GM13977 (cell line): ENCODE measurements around the gene CDON.

ENCODE experiments used
- DNase-seq: peaks from one replicate; pipeline ENCODE4 v3.0.0; 2012; ENCODE audit warnings: low spot score
- in situ Hi-C: fragments of 300-500 bp; cut with MboI; formaldehyde crosslinking; loops from one replicate; pipeline ENCODE4 v1.12.0; 2022; ENCODE audit warnings: low sequenced_read_pairs, low pct_unique_long_range_greater_than_20kb, mixed read lengths, inconsistent platforms; ENCODE audit not compliant: unreplicated experiment
- TF ChIP-seq, protein P1 (sequence below): IDR thresholded peaks from 2 replicates; pipeline ENCODE4 v1.5.1; 2012; ENCODE audit warnings: mild to moderate bottlenecking, control low read depth; ENCODE audit not compliant: insufficient read depth; ENCODE audit errors: extremely low read depth, missing control alignments

CDON gene

DNA sequence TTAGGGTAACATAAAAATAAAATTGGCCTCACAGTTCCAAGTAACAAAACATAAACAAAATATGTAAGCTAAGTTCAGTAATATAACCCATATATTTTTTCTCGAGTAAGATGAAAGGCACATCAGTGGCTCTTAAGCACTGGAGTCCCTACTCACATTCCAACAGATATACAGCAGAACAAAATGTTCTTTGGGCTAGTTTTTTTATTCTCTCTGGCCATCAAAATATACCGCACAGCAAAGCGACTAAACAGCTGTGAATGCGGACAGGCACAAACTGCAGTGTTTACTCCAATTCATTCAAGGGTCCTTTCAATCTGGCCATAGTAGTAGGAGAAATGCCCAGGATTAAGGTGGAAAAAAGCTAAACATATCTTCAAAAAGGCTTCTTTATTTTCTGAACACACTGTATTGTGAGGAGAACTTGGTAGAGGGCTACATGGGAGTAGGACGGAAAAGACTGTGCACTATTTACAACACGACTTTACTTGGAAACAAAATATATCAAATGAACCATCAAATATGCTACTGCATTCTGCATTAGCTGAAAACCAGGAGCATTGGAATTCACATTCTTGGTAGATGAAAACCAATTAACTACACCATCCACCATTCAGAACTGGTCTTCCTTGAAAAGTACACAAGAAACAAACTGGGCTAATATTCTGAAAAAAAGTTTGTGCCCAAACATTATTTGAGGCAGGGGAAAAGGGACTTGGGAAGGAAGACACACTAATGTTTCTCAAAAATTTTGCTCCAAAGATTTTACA lies 4.4 kb downstream of the CDON start:
- no peak for DNase-seq
- TF ChIP-seq, protein P1, sequence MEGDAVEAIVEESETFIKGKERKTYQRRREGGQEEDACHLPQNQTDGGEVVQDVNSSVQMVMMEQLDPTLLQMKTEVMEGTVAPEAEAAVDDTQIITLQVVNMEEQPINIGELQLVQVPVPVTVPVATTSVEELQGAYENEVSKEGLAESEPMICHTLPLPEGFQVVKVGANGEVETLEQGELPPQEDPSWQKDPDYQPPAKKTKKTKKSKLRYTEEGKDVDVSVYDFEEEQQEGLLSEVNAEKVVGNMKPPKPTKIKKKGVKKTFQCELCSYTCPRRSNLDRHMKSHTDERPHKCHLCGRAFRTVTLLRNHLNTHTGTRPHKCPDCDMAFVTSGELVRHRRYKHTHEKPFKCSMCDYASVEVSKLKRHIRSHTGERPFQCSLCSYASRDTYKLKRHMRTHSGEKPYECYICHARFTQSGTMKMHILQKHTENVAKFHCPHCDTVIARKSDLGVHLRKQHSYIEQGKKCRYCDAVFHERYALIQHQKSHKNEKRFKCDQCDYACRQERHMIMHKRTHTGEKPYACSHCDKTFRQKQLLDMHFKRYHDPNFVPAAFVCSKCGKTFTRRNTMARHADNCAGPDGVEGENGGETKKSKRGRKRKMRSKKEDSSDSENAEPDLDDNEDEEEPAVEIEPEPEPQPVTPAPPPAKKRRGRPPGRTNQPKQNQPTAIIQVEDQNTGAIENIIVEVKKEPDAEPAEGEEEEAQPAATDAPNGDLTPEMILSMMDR: no peak
- in situ Hi-C loops: no loop called here

DNA sequence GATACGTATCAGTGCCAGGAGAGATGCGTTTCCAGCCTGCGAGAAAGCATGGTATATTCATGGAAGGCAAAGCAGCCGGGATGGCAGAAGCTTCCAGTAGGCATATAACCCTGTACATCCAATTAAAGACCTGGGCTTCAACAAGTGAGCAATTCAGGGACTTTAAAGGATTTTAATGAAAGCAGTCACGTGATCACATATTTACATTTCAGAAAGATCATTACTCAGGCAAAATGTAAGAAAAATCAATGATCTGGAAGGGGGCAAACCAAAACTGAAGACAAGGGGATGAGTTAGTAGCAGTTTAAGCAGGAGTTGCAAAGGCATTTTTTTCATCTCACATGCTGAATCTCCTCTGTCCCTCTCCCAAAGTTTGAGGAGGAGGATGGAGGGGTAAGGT lies 7.8 kb downstream of the CDON start:
- in situ Hi-C loops: no loop called here
- DNase-seq: no peak
- TF ChIP-seq, protein P1: no peak

- no peak for DNase-seq
- TF ChIP-seq, protein P1: no peak
- in situ Hi-C loops: no loop called here
These were observed 8.3 kb downstream of the CDON start for GRCh38 chr11:126054408-126054807.

- in situ Hi-C loops: no loop called here
- no peak for DNase-seq
- TF ChIP-seq, protein P1: no peak
These were observed 9.0 kb downstream of the CDON start for GRCh38 chr11:126053415-126054286.

DNA sequence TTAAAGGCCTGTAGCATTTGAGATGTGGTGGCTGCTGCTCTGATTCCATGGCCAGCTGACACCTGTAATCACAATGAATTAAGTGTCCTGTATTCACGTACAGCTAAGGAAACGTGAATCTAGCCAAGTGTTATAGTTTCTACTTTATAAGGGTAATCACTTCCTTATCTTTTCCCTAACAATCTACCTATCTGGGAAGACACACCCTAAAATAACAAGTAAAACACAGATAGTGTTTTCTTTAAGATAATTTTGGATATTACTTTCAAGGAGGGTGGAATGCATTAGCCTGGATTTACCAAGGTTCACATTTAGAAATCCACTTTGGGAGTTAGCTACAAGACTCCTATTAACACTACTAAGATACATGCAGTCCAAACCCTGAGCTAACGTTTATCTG lies 11.5 kb downstream of the CDON start:
- DNase-seq: no peak
- in situ Hi-C loops: no loop called here
- TF ChIP-seq, protein P1: no peak

DNA sequence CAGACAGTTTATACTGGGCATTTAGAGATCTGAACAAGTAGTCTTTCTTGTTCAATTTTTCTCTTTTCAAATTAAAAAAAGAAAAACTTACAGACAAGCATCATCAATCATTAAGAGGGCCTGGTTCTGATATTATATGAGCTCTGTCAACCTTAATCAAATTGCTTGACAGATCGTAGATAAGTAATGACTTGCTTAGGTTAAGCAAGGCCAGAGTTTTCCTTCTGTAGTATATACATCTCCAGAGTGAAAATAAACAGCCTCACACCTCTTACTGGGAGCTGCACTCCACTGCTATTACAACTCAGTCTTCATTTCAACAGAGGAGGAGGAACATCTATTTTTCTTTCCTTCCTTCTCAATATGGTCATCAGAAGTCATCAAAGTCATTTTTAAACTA lies 13.5 kb downstream of the CDON start:
- TF ChIP-seq, protein P1: no peak
- DNase-seq: no peak
- in situ Hi-C loops: no loop called here
